ENCODE results near the gene C10orf67. TPM values are rescaled to one million over a fixed set of nuclear protein-coding genes. Genes with fewer than 3 reads are reported as not detected.

C10orf67 gene
- total RNA-seq, 2 donors from 2014 or later, result not detected

DNA sequence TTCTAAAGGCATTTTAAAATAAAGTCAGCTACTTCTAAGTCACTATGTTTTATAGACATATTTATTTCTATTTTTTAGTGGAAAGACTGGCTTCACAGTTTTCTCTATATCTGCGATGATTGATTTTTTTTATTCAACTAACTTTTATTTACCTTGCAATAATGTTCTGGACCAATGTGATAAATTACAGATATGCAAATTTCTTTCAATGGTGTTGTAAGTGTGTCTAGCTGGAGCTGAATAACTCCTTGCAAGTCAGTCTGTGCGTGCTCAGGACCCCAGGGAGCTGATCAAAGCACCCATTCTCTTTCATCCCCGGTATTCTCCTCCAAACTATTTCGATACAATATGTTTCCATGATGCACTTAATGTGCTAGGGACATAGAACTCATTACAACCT is 142.8 kb downstream of the C10orf67 start:
- Histone ChIP-seq H3K27ac (no peak overlapping the region), H3K27me3 (peaks cover 31% of the 10 kb centered on the region), H3K36me3 (no peaks in the 10 kb centered on the region), H3K9me3 (no peaks in the 10 kb centered on the region), H3K4me1 (no peaks in the 10 kb centered on the region), H3K9ac (ENCODE audit: low read depth in 2 of 2, low read length in 2 of 2) (no peak overlapping the region), H3K4me3 (no peak overlapping the region)
- TF ChIP-seq CTCF (IDR thresholded peaks at IDR 0.05), result no peak
- intact Hi-C loops (cut with DNase I), result no loop called here
- DNase-seq, result no peak

DNA sequence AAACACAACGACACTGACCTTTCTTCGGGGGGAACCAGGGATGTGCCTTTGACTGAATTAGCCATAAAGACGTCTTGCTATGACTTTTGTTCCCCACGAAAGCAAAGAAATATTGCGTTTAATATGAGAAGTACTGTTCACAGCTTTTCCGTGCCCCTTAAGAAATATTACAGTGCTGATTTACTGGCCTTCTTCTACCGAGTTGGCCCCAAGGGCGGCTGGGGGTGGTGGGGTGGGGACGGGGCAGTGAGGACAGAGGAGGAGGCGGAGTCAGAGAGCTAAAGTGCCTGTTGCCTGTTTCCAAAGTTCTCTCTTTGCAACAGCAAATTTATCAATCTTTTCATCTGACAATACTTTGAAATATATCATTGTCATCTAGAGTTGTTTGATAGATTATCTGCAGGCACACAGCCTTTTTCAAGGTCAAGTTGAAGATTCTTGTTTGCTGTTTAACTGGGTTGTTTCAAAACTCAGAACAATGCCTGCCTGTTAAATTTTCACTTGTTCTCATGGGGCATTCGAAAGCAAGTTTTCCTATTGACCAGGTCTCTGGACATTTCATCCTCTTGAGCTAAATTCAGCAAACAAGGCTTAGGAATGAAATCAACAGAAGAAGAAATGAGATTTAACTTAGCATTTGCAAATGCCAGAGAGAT is 143.5 kb downstream of the C10orf67 start:
- Histone ChIP-seq H3K9ac (ENCODE audit: low read depth in 2 of 2, low read length in 2 of 2) (no peak overlapping the region), H3K4me1 (no peaks in the 10 kb centered on the region), H3K4me3 (no peak overlapping the region), H3K27ac (no peak overlapping the region), H3K27me3 (peaks cover 34% of the 10 kb centered on the region), H3K9me3 (no peaks in the 10 kb centered on the region), H3K36me3 (no peaks in the 10 kb centered on the region)
- intact Hi-C loops (cut with DNase I), result no loop called here
- TF ChIP-seq CTCF (IDR thresholded peaks at IDR 0.05), result no peak
- DNase-seq, result no peak

- H3K36me3 ChIP-seq, result no peaks in the 10 kb centered on the region
- intact Hi-C loops (cut with DNase I), result no loop called here
- no peaks in the 10 kb centered on the region for H3K4me1 ChIP-seq
- TF ChIP-seq CTCF (IDR thresholded peaks at IDR 0.05), result no peak
- no peak overlapping the region for H3K27ac ChIP-seq
- no peak overlapping the region for H3K9ac ChIP-seq (ENCODE audit: low read depth in 2 of 2, low read length in 2 of 2)
- H3K9me3 ChIP-seq, result no peaks in the 10 kb centered on the region
- H3K4me3 ChIP-seq, result no peak overlapping the region
- no peak for DNase-seq
- H3K27me3 ChIP-seq, result peaks cover 40% of the 10 kb centered on the region
Measured at GRCh38 chr10:23200586-23200985, 144.0 kb downstream of the C10orf67 start.

- no peak overlapping the region for H3K27ac ChIP-seq
- H3K9ac ChIP-seq (ENCODE audit: low read depth in 2 of 2, low read length in 2 of 2), result no peak overlapping the region
Measured at GRCh38 chr10:23199768-23200511, 144.7 kb downstream of the C10orf67 start.

More at GRCh38 chr10:23199768-23200511, 144.7 kb downstream of the C10orf67 start:
- Histone ChIP-seq H3K27me3 (peaks cover 46% of the 10 kb centered on the region), H3K4me3 (no peak overlapping the region), H3K4me1 (no peaks in the 10 kb centered on the region), H3K9me3 (no peaks in the 10 kb centered on the region), H3K36me3 (no peaks in the 10 kb centered on the region)
- TF ChIP-seq CTCF (IDR thresholded peaks at IDR 0.05), result no peak
- no peak for DNase-seq
- intact Hi-C loops (cut with DNase I), result no loop called here

Data from colonic mucosa (tissue), 4 donors.